NOMO-1 (cell line): Measurements from ENCODE around the gene UXS1.
"Not testable (repeated sequence)": the region's sequence is repeated elsewhere in the genome, so short reads cannot be mapped to it uniquely, and the experiment has no call there.

Experiments
- DNase-seq, 2 experiments: peaks; one replicate each; lab custom pipeline; 2025; ENCODE audit not compliant: unreplicated experiment in 2 of 2; lab: John Stamatoyannopoulos, UW

The UXS1 gene

GRCh38 chr2:106137731-106138521 lies 56.2 kb downstream of the UXS1 start:
- no peak for DNase-seq

GRCh38 chr2:106131192-106131591 lies 62.9 kb downstream of the UXS1 start:
- not testable (repeated sequence) for DNase-seq

- DNase-seq = no peak
These were observed 63.7 kb downstream of the UXS1 start for GRCh38 chr2:106130251-106130998.

GRCh38 chr2:106129592-106129991 lies 64.5 kb downstream of the UXS1 start:
- DNase-seq = no peak

GRCh38 chr2:106129150-106129549 lies 65.0 kb downstream of the UXS1 start:
- DNase-seq = no peak

- DNase-seq = no peak
These were observed 66.3 kb downstream of the UXS1 start for GRCh38 chr2:106127776-106128268.

GRCh38 chr2:106127282-106127771 lies 66.8 kb downstream of the UXS1 start:
- no peak for DNase-seq

GRCh38 chr2:106126705-106127281 lies 67.3 kb downstream of the UXS1 start:
- no peak for DNase-seq

- DNase-seq = no peak
These were observed 67.8 kb downstream of the UXS1 start for GRCh38 chr2:106126295-106126694.

GRCh38 chr2:106124905-106125549 lies 69.1 kb downstream of the UXS1 start:
- no peak for DNase-seq

- DNase-seq = no peak
These were observed 69.9 kb downstream of the UXS1 start for GRCh38 chr2:106124106-106124756.

GRCh38 chr2:106122157-106122556 lies 71.9 kb downstream of the UXS1 start:
- no peak for DNase-seq

GRCh38 chr2:106120432-106120831 lies 73.7 kb downstream of the UXS1 start:
- DNase-seq = no peak

- DNase-seq = no peak
These were observed 75.0 kb downstream of the UXS1 start for GRCh38 chr2:106119074-106119473.

GRCh38 chr2:106117882-106118684 lies 76.0 kb downstream of the UXS1 start:
- no peak for DNase-seq

- DNase-seq = no peak
These were observed 76.8 kb downstream of the UXS1 start for GRCh38 chr2:106117347-106117746.

GRCh38 chr2:106116248-106116647 lies 77.9 kb downstream of the UXS1 start:
- DNase-seq = no peak

GRCh38 chr2:106115665-106116064 lies 78.4 kb downstream of the UXS1 start:
- no peak for DNase-seq

- DNase-seq = peak in 1 of 2 experiments; percentile 25
These were observed 78.9 kb downstream of the UXS1 start for GRCh38 chr2:106115250-106115649.

- no peak for DNase-seq
These were observed 79.9 kb downstream of the UXS1 start for GRCh38 chr2:106114166-106114565.
